Skin epidermis (tissue), 12 donors: ENCODE results near the gene CBY1.
A peak's percentile ranks its signal among the peaks of the same experiment; 100 is the strongest.

Experiments used
- H3K27ac ChIP-seq, 21 experiments: fragments of 200-600 bp; sonication (generic) in 11 of 21; one replicate each; pipeline ENCODE4 v1.5.0; 2020; ENCODE audit warnings: mild to moderate bottlenecking in 3 of 21, inconsistent platforms in 2 of 21, moderate library complexity in 2 of 21
- H3K4me3 ChIP-seq, 7 experiments: fragments of 200-600 bp; sonication (generic) in 2 of 7; one replicate each; pipeline ENCODE4 v1.5.0; 2020; ENCODE audit warnings: inconsistent platforms in 2 of 7, mild to moderate bottlenecking in 2 of 7, moderate library complexity in 1 of 7

Gene CBY1

DNA sequence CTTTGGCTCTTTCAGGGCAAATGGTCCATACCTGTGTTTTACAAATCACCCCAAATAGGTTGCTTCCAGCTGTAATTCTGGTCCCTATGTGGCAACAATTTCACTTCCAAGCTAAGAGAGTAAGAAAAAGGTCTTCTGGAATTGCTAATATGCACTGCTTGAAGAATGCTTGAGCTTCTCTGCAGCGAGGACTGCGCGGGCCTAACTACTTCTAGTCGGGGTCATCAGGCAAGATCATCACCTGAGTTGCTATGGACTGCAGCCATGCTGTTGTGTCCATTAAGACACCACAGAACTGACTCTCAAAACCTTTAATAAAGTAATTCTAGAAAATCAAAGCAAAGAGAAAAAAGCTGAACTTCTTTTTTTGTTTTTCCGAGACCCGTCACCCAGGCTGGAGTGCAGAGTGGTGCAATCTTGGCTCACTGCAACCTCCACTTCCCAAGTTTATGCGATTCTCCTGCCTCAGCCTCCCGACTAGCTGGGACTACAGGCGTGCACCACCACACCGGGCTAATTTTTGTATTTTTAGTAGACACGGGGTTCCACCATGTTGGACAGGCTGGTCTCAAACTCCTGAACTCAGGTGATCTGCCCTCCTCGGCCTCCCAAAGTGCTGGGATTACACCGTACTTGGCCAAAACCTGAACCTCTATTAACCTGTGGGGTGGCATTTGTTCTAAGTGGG is 42.1 kb downstream of the CBY1 start:
- Histone ChIP-seq H3K4me3 (peak overlapping the region in 6 of 7 experiments; percentile 62 to 80 (median 75)), H3K27ac (peak overlapping the region in 13 of 21 experiments; percentile 29 to 100 (median 96))

DNA sequence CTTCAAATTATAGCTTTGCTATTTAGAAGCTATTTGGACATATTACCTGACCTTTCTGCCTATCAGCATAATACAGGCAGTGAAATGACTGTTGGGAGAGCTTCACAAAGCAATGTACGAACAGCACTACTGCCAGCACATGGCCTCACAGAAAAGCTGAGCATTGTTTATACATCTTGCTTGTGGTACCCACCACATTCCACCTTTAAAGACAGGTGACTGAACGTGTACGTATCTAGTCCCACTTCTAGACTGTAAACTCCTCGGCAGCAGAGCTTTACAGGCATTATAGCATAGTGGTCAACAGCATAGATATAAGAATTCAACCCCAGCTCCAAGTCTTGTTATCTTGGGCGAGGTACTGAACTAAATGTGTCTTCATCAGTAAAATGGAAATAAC is 42.7 kb downstream of the CBY1 start:
- Histone ChIP-seq H3K4me3 (peak overlapping the region; percentile 57 to 80 (median 74)), H3K27ac (peak overlapping the region in 15 of 21 experiments; percentile 92 to 100 (median 96))

DNA sequence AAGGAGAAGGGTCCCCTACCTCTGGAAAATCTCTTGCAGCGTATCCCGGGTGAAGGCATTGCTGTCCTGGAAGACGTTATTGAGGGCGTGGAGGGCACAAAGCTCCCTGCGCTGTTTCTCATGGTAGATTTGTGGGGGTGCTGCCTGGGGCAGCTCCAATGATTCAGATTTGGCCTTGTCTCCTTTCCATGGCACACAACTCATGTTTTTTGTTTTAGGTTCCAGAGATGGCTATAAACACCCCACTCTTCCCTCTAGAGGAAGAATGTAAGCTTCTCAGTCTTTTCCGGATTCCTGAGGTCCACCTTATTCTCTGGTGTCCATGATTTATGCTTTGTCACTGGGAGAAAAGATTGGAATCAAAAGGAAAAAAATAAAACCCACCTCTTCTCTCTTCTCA is 43.3 kb downstream of the CBY1 start:
- peak overlapping the region; percentile 57 to 80 (median 74) for H3K4me3 ChIP-seq
- H3K27ac ChIP-seq, result peak overlapping the region in 20 of 21 experiments; percentile 54 to 100 (median 95)

- Histone ChIP-seq H3K27ac (peak overlapping the region; percentile 85 to 100 (median 95)), H3K4me3 (peak overlapping the region; percentile 57 to 80 (median 74))
Observed at GRCh38 chr22:38700270-38700788, 43.9 kb downstream of the CBY1 start.

DNA sequence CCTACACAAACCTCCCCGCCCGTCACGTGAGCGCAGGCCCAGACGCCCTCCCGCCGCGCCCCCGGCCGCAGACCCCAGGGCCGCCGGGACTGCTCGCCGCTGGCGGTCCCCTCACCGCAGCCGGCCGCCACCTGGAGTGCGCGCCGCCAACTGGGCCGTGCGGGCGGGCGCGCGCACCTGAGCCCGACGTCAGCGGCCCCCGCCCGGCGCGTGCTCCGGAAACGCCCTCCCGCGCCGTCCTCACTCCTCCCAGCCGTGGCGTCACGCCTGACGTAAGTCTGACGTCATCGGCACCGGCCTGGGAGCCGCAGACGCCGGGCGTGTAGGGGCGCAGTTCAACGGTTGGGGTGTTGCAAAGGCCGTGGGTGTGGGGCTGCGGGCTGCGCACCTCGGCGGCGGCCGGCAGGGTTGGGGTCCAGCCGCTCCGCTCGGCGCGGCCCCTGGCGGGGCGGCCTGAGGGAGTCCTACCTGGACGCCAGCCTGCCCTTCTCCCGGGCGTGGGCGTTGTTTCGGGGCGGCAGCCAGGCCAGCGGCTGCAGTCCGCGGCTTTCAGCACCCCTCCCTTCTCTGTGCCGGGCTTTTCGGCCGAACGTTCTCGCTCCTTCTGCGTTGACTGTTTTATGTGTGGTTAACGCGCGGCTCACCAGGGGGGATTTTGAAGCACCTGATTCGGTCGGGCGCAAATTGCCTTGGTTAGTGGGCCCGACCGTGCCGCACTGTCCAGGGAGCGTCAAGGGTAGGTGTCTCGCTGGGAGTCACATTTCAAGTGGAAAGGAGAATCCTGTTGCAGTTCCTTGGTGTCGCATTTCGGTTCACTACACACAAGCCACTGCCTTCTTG is 44.6 kb downstream of the CBY1 start, which contains the start of gene JOSD1:
Gene JOSD1, minus strand, starts transcription at position 155 of the 840 bp plus-strand sequence. CDS start 956 bp downstream, outside the sequence.
- Histone ChIP-seq H3K4me3 (peak within 1 kb of the TSS; percentile 57 to 80 (median 74)), H3K27ac (peak within 1 kb of the TSS; percentile 92 to 100 (median 95))

DNA sequence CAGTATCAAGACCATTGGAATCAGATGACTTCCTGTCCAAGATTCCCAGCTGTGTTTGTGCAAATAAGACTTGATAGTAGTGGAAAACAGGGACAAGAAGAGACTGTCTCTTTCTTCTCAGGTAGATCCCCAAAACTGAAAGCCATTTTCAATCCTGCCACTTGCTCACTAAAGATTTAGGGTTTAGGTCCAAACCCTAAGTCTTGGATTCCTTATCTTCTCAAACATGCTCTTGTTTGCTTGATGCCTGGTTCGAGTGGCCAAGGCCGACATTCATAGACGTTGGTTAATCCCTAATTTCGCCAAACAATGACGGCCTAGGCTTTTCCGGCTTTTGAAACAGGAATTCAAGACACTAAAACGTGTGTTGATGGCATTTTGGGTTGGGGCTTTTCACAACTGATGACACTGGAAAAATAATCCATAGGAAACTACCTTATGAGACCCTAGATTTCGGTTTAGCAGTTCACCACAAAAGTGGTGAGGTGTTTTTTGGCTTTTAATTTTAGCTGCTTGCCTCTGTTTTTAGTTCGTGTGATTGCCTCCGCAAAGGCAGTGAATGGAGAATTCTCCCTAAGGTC is 48.3 kb downstream of the CBY1 start:
- Histone ChIP-seq H3K4me3 (peak overlapping the region in 4 of 7 experiments; percentile 14 to 93 (median 23)), H3K27ac (peak overlapping the region in 20 of 21 experiments; percentile 2 to 99 (median 73))

GRCh38 chr22:38705235-38706100 is 49.0 kb downstream of the CBY1 start, which contains the start of gene GTPBP1:
Gene GTPBP1 (plus strand): TSS chr22:38705944. CDS start chr22:38705956, 12 bp downstream.
- H3K27ac ChIP-seq, result peak within 1 kb of the TSS; percentile 88 to 100 (median 97)
- peak within 1 kb of the TSS; percentile 75 to 99 (median 93) for H3K4me3 ChIP-seq

GRCh38 chr22:38706101-38706900 is 49.9 kb downstream of the CBY1 start:
- peak overlapping the region; percentile 88 to 100 (median 97) for H3K27ac ChIP-seq

GRCh38 chr22:38706901-38707195 is 50.4 kb downstream of the CBY1 start:
- peak overlapping the region in 20 of 21 experiments; percentile 90 to 100 (median 97) for H3K27ac ChIP-seq
- H3K4me3 ChIP-seq, result peak overlapping the region; percentile 75 to 99 (median 93)

More at GRCh38 chr22:38706101-38706900, 49.9 kb downstream of the CBY1 start:
- peak overlapping the region; percentile 75 to 99 (median 93) for H3K4me3 ChIP-seq

DNA sequence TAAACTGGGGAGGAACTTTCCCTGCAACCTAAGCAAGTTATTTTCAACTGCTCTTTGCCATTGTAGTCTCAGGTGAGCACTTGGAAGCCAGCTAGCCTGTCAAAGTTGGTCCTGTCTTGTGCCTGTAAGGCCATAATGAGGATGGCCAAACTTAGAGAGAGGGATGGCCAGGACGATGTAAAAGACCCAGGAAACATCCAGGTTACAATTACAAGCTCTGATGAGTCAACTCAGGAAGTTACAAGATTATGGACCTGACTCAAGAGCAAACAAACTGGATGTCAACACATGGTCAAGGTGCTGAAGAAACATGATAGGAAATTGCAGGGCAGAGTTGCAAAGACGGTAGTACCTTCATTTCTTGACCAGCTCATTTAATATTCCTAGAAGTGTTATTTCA is 50.9 kb downstream of the CBY1 start:
- Histone ChIP-seq H3K4me3 (peak overlapping the region in 5 of 7 experiments; percentile 88 to 99 (median 93)), H3K27ac (peak overlapping the region in 15 of 21 experiments; percentile 92 to 100 (median 97))

DNA sequence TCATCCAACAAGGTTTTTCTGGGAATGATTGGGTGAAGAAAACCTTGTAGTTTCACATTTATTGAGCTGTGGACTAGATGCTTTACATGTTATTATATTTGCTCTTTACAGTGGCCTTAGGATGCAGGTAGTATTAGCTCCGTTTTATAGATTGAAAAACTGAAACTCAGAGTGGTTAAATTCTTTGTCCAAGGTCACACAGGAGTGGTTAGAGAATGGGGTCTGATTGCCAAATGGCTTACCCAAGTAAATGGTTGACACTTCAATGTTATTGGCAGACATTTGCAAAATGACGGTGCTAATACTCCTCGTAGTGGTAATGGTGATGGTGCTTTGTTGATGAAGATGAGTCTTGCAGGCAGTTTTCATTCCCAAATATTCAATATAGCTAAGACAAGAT is 51.5 kb downstream of the CBY1 start:
- Histone ChIP-seq H3K4me3 (no peak overlapping the region), H3K27ac (no peak overlapping the region)

- Histone ChIP-seq H3K27ac (no peak overlapping the region), H3K4me3 (no peak overlapping the region)
Observed at GRCh38 chr22:38709306-38709705, 52.9 kb downstream of the CBY1 start.

GRCh38 chr22:38710351-38710750 is 53.9 kb downstream of the CBY1 start:
- Histone ChIP-seq H3K27ac (no peak overlapping the region), H3K4me3 (no peak overlapping the region)

GRCh38 chr22:38710866-38711265 is 54.4 kb downstream of the CBY1 start:
- Histone ChIP-seq H3K27ac (no peak overlapping the region), H3K4me3 (no peak overlapping the region)

- no peak overlapping the region for H3K4me3 ChIP-seq
- H3K27ac ChIP-seq, result no peak overlapping the region
Observed at GRCh38 chr22:38712486-38713207, 56.2 kb downstream of the CBY1 start.

DNA sequence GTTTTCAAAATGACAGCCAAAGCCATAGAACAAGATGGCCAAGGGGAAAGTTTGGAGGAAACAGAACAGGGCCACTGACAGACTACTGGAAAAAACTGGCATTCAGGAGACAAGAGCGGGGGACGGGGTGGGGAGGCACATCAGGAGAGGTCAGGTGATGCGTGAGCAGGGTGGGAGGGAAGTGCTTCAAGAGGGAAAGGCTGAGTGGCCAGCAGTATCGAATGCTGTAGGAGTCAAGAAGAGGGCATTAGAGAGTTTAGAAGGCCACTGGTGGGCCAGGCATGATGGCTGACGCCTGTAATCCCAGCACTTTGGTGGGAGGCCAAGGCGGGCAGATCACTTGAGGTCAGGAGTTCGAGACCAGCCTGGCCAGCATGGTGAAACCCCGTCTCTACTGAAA is 57.5 kb downstream of the CBY1 start:
- H3K27ac ChIP-seq, result no peak overlapping the region
- no peak overlapping the region for H3K4me3 ChIP-seq

DNA sequence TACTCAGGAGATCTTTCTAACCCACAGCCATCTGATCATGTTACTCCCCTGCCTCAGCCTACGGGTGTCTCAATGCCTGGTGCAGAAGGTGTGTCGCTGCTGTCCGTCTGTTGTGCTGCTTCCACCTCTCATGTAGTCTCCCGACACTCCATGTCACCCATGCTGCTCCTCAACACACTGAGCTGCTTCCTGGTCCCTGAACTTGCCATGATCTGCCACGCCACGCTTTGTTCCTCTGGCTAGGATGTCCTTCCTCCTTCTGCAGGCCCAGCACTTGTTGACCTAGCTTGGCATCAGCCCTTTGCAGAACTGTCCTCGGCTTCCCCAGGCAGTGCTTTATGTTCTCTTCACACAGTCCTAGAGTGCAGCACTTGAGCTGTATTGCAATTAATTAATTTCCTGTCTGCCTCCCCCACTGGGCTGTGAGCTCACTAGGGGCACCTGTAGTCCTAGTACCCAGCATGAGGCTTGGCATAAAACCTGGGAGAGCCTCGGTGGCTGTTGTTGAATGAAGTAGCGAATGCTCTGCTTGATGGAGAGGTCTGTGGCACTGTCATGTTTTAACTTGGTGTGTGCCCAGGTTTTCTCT is 58.8 kb downstream of the CBY1 start:
- no peak overlapping the region for H3K4me3 ChIP-seq
- H3K27ac ChIP-seq, result peak overlapping the region in 1 of 21 experiments; percentile 21
